RWPE2 (cell line): Measurements from ENCODE around the gene NRIP2.

ENCODE experiments used
- ATAC-seq: fragments of 200-7000 bp; cut with Tn5 transposase; 3 replicates; pipeline ENCODE4 v1.9.1; 2021; ENCODE audit warnings: low read depth
- DNase-seq: peaks from one replicate; pipeline ENCODE4 v3.0.0-alpha.2; 2020; ENCODE audit warnings: low spot score
- H3K27ac ChIP-seq: fragments of 450-650 bp; 2 replicates; pipeline ENCODE4 v1.5.1; 2017; ENCODE audit warnings: mild to moderate bottlenecking; ENCODE audit not compliant: poor library complexity, severe bottlenecking
- H3K27me3 ChIP-seq: fragments of 250-450 bp; sonication (Bioruptor Pico); 2 replicates; pipeline ENCODE4 v1.5.1; 2021; ENCODE audit warnings: mild to moderate bottlenecking, moderate library complexity; ENCODE audit not compliant: insufficient read depth, poor library complexity, severe bottlenecking
- H3K36me3 ChIP-seq: fragments of 250-450 bp; sonication (Bioruptor Pico); 2 replicates; pipeline ENCODE4 v1.5.1; 2020; ENCODE audit warnings: low read depth, mild to moderate bottlenecking, moderate library complexity
- H3K4me1 ChIP-seq: fragments of 250-450 bp; sonication (Bioruptor Pico); 2 replicates; pipeline ENCODE4 v1.5.1; 2021; ENCODE audit warnings: mild to moderate bottlenecking, moderate library complexity; ENCODE audit not compliant: insufficient read depth, poor library complexity, severe bottlenecking
- H3K4me3 ChIP-seq: fragments of 250-450 bp; sonication (Bioruptor Pico); 2 replicates; pipeline ENCODE4 v1.5.1; 2021; ENCODE audit warnings: mild to moderate bottlenecking, moderate library complexity; ENCODE audit not compliant: severe bottlenecking
- H3K9me3 ChIP-seq: fragments of 250-450 bp; sonication (Bioruptor Pico); 2 replicates; pipeline ENCODE4 v1.5.1; 2021; ENCODE audit warnings: mild to moderate bottlenecking, moderate library complexity; ENCODE audit not compliant: severe bottlenecking
- CTCF ChIP-seq: fragments of 450-650 bp; IDR thresholded peaks from one replicate; pipeline ENCODE4 v1.5.1; 2017; ENCODE audit warnings: mild to moderate bottlenecking, moderate library complexity; ENCODE audit not compliant: poor library complexity, severe bottlenecking

Gene NRIP2

DNA sequence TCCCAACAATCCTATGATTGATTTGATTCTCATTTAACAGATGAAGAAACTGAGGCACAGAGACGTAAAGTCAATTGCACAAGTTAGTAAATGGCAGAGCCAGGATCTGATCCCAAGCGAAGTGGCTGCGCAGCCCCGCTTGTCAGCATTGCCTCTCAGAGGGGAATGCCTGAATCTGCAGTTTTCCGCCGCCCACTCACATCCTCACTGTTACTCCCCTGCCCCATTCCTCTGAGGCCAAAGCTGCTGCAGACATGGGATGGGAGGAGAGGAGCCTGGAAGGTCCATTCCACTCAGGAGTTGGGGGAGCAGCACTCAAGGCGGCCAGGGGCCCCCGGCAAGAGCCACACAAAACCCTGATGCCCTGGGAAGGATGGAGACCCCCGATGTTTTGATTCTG, 1.0 kb downstream of the NRIP2 start:
- Histone ChIP-seq H3K36me3 (peaks cover 1% of the 10 kb centered on the region; the same call in 1 of the 2 replicates), H3K4me3 (no peak overlapping the region)
- TF ChIP-seq CTCF: no peak

DNA sequence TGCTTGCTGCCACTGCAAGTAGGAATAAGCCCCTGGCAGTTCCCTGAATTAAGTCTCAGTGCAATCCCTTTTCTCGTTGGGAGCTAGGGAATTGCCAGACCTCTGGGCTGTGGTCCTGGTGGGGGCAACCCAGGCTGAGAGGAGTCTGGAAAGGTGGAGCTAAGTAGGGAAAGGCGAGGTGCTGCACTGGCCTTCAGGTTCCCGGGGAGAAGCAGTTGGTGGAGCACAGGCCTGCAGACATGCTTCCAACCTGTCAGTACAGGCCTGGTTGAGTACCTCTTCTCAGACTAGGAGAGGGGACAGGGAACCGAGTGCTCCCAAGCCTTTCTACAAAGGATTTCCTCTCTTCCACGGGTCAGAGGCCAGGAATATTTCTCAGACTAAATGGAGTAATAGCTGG, 1.5 kb downstream of the NRIP2 start:
- TF ChIP-seq CTCF: no peak
- no peaks in the 10 kb centered on the region for H3K9me3 ChIP-seq
- no peak for DNase-seq

More for the DNA sequence above, 1.0 kb downstream of the NRIP2 start:
- Histone ChIP-seq H3K27me3 (no peaks in the 10 kb centered on the region), H3K4me1 (no peaks in the 10 kb centered on the region), H3K9me3 (no peaks in the 10 kb centered on the region), H3K27ac (no peak overlapping the region)
- DNase-seq (no peak), ATAC-seq (no peak)

DNA sequence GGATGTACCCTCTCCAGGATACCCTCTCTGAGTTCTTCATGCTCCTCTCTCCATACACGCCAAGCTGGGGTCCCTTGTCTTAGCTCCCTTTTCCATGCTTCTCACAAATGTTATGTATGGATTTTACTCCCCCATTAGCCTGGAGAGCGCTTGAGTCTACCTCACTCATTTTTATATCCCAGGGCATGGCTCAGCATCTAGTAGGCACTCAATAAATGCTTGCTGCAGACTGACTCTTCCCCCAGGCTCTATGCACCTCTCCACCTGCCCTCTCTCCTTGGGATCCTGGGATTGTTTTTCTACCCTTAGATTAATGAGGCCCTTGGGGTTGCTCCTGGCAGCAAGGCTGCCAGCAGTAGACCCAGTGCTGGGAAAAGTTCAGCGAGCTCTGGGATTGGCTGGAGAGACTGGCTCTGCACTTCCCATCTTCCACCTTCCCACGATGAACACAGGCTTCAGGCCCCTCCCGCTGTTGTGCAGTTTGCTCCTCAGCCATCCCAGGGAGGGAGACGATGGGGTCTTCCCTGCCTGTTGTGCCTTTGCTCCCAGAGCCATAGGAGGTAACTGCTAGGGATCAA, 2.2 kb downstream of the NRIP2 start:
- ATAC-seq (no peak), DNase-seq (no peak)
- Histone ChIP-seq H3K4me1 (no peaks in the 10 kb centered on the region), H3K36me3 (peaks cover 11% of the 10 kb centered on the region; the same call in 1 of the 2 replicates), H3K4me3 (no peak overlapping the region), H3K27me3 (no peaks in the 10 kb centered on the region), H3K9me3 (no peaks in the 10 kb centered on the region), H3K27ac (no peak overlapping the region)
- no peak for TF ChIP-seq CTCF

More for the DNA sequence above, 1.5 kb downstream of the NRIP2 start:
- Histone ChIP-seq H3K36me3 (peaks cover 6% of the 10 kb centered on the region; the same call in 1 of the 2 replicates), H3K27ac (no peak overlapping the region), H3K4me3 (no peak overlapping the region), H3K27me3 (no peaks in the 10 kb centered on the region), H3K4me1 (no peaks in the 10 kb centered on the region)
- peak; percentile 30; the same call in 1 of the 3 replicates for ATAC-seq

DNA sequence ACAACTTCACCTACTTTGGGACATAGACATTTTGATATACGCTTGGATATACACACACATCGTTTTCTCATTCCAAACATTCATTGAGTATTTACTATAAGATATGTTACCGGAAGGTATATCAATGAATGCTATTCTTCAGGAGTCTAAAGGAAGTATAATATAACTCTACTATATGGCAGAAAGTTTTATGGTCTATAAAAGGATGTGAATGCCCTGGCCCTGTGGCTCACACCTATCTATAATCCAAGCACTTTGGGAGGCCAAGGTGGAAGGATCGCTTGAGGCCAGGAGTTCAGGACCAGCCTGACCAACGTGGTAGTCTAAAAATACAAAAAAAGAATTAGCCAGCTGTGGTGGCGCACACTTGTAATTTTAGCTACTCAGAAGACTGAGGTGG, 5.6 kb downstream of the NRIP2 start:
- H3K9me3 ChIP-seq: no peaks in the 10 kb centered on the region
- DNase-seq (no peak), ATAC-seq (no peak)
- no peak overlapping the region for H3K27ac ChIP-seq
- peaks cover 27% of the 10 kb centered on the region for H3K36me3 ChIP-seq
- H3K4me3 ChIP-seq: no peak overlapping the region
- H3K27me3 ChIP-seq: no peaks in the 10 kb centered on the region
- no peaks in the 10 kb centered on the region for H3K4me1 ChIP-seq
- TF ChIP-seq CTCF: no peak

DNA sequence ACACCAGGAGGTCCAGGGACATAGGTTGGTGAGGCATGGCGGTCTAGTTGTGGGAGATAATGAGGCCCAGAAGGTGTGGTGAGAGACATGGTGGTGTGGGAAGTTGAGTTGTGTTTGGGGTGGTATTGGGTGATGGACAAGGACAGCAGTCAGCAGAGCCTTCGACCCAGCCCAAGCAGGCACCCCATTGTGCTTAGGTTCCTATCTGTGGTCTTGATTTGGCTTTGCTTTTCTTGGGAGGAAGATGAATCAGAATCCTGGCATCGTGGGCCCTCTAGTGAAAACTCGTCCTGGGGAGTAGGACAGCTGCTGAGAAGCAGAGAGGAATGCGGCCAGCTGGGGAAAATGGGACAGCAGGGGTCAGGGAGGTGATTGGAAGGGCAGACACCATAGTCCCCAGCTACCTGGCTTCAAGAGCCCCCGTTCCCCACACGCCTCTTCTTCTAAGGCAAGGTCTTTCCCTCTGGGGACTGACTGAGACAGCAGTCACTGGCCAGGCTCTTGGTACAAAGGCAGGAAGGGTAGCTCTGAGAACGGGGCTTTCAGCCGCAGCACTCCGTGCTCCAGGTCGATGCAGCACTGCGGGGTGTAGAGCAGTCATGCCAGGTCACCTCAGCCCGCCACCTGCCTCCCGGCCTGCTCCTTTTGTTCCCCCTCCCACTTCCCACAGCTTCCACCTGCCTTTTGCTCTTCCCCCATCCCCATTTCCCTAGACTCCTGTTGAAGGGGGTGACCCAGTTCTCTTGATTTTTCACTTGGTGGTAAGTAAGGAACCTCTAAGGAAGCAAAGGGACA, 7.9 kb downstream of the NRIP2 start:
- no peak overlapping the region for H3K27ac ChIP-seq
- H3K27me3 ChIP-seq: no peaks in the 10 kb centered on the region
- ATAC-seq: no peak; the same call in 2 of the 3 replicates
- H3K4me3 ChIP-seq: no peak overlapping the region
- peaks cover 51% of the 10 kb centered on the region for H3K36me3 ChIP-seq
- no peak for TF ChIP-seq CTCF
- H3K4me1 ChIP-seq: no peaks in the 10 kb centered on the region
- DNase-seq: no peak
- H3K9me3 ChIP-seq: no peaks in the 10 kb centered on the region
